EH (cell line): ENCODE results near the gene RPS8.
"Not testable (repeated sequence)": the region's sequence is repeated elsewhere in the genome, so short reads cannot be mapped to it uniquely, and the experiment has no call there.

Experiments used
- DNase-seq: peaks from one replicate; pipeline ENCODE4 v3.0.0-alpha.2; 2015; ENCODE audit warnings: low read depth

RPS8 gene

GRCh38 chr1:44820328-44821239 is 45.2 kb downstream of the RPS8 start:
- no peak for DNase-seq

- no peak for DNase-seq
Measured at GRCh38 chr1:44821240-44821715, 45.9 kb downstream of the RPS8 start.

- no peak for DNase-seq
Measured at GRCh38 chr1:44822131-44822701, 46.9 kb downstream of the RPS8 start.

GRCh38 chr1:44822981-44823451 is 47.7 kb downstream of the RPS8 start:
- DNase-seq: no peak

GRCh38 chr1:44824392-44824791 is 49.1 kb downstream of the RPS8 start:
- DNase-seq: not testable (repeated sequence)

GRCh38 chr1:44826375-44827196 is 51.2 kb downstream of the RPS8 start:
- DNase-seq: peak; percentile 19

- DNase-seq: no peak
Measured at GRCh38 chr1:44827197-44828002, 52.1 kb downstream of the RPS8 start.

- no peak for DNase-seq
Measured at GRCh38 chr1:44828003-44828651, 52.8 kb downstream of the RPS8 start.
